HepG2 (cell line): ENCODE data around the gene REEP6. TPM values are rescaled to one million over a fixed set of nuclear protein-coding genes. Genes with fewer than 3 reads are reported as not detected.

Source experiments
- EEA1 ChIP-seq: sonication (generic); formaldehyde crosslinking; IDR thresholded peaks from 2 replicates; pipeline ENCODE4 v1.5.1; 2020; ENCODE audit warnings: mild to moderate bottlenecking, missing genetic modification reagents, borderline replicate concordance
- EP300 ChIP-seq, 3 experiments: sonication (generic) in 1 of 3; formaldehyde crosslinking in 1 of 3; IDR thresholded peaks; 2 replicates each; pipeline versions ENCODE4 v1.5.1 to v1.6.1; 2011 to 2020; ENCODE audit warnings: low read depth in 2 of 3, low read length in 2 of 3, borderline replicate concordance in 1 of 3, improper control_type of control experiment in 1 of 3, mild to moderate bottlenecking in 1 of 3, missing genetic modification reagents in 1 of 3, moderate library complexity in 1 of 3
- GZF1 ChIP-seq: sonication (generic); formaldehyde crosslinking; IDR thresholded peaks from 2 replicates; pipeline ENCODE4 v1.5.1; 2020; ENCODE audit warnings: mild to moderate bottlenecking, missing genetic modification reagents
- HDAC6 ChIP-seq: fragments of 200-600 bp; sonication (generic); IDR thresholded peaks from 2 replicates; pipeline ENCODE4 v1.7.0; 2017; ENCODE audit warnings: mild to moderate bottlenecking, antibody characterized with exemption, low read length, low read depth
- HNRNPK ChIP-seq: fragments of 200-400 bp; formaldehyde crosslinking; IDR thresholded peaks from 2 replicates; pipeline ENCODE4 v1.6.1; 2018; ENCODE audit warnings: low read length, low read depth, moderate library complexity, mild to moderate bottlenecking; ENCODE audit not compliant: poor library complexity, severe bottlenecking
- HOXA9 ChIP-seq: sonication (generic); formaldehyde crosslinking; IDR thresholded peaks from 2 replicates; pipeline ENCODE4 v1.8.1; 2022; ENCODE audit warnings: missing genetic modification reagents, mild to moderate bottlenecking, moderate library complexity, borderline replicate concordance
- HOXD1 ChIP-seq: sonication (generic); formaldehyde crosslinking; IDR thresholded peaks from 2 replicates; pipeline ENCODE4 v1.5.0; 2020; ENCODE audit warnings: missing genetic modification reagents
- JDP2 ChIP-seq: sonication (generic); formaldehyde crosslinking; IDR thresholded peaks from 2 replicates; pipeline ENCODE4 v1.8.1; 2022; ENCODE audit warnings: missing genetic modification reagents, borderline replicate concordance
- KDM4B ChIP-seq: sonication (generic); formaldehyde crosslinking; IDR thresholded peaks from 2 replicates; pipeline ENCODE4 v1.4.0; 2020; ENCODE audit warnings: missing genetic modification reagents
- KMT2B ChIP-seq: IDR thresholded peaks from 2 replicates; pipeline ENCODE4 v1.6.1; 2016; ENCODE audit warnings: missing genetic modification reagents, missing compliant biosample characterization
- MAZ ChIP-seq, 2 experiments: sonication (generic) in 1 of 2; formaldehyde crosslinking in 1 of 2; IDR thresholded peaks; 2 replicates each; pipeline versions ENCODE4 v1.5.0 to v1.6.1; 2012 to 2020; ENCODE audit warnings: low read depth in 2 of 2, mild to moderate bottlenecking in 2 of 2, borderline replicate concordance in 1 of 2, improper control_type of control experiment in 1 of 2, low read length in 1 of 2, missing genetic modification reagents in 1 of 2, moderate library complexity in 1 of 2
- RAD21 ChIP-seq: fragments of 450-650 bp; formaldehyde crosslinking; IDR thresholded peaks from 2 replicates; pipeline ENCODE4 v1.5.0; 2020; ENCODE audit warnings: mild to moderate bottlenecking
- SATB2 ChIP-seq: sonication (generic); formaldehyde crosslinking; IDR thresholded peaks from 2 replicates; pipeline ENCODE4 v1.5.0; 2020; ENCODE audit warnings: missing genetic modification reagents
- SNRNP70 ChIP-seq: fragments of 200-400 bp; formaldehyde crosslinking; IDR thresholded peaks from 2 replicates; pipeline ENCODE4 v1.6.1; 2017; ENCODE audit warnings: mild to moderate bottlenecking, low read depth, low read length, moderate library complexity
- SPEN ChIP-seq: sonication (generic); formaldehyde crosslinking; IDR thresholded peaks from 2 replicates; pipeline ENCODE4 v1.5.1; 2020; ENCODE audit warnings: low read depth, mild to moderate bottlenecking, missing genetic modification reagents
- SRSF4 ChIP-seq: fragments of 200-400 bp; formaldehyde crosslinking; IDR thresholded peaks from one replicate; pipeline ENCODE4 v1.6.1; 2018; ENCODE audit warnings: mild to moderate bottlenecking, low read depth, low read length, moderate library complexity; ENCODE audit not compliant: poor library complexity, severe bottlenecking
- TBL1XR1 ChIP-seq: fragments of 150-350 bp; IDR thresholded peaks from 2 replicates; pipeline ENCODE4 v1.6.1; 2014; ENCODE audit warnings: borderline replicate concordance, low read length; ENCODE audit not compliant: partially characterized antibody
- ZBTB21 ChIP-seq: sonication (generic); formaldehyde crosslinking; IDR thresholded peaks from 2 replicates; pipeline ENCODE4 v1.4.0; 2020; ENCODE audit warnings: missing genetic modification reagents
- ZFYVE20 ChIP-seq: sonication (generic); formaldehyde crosslinking; IDR thresholded peaks from 2 replicates; pipeline ENCODE4 v1.8.0; 2023; ENCODE audit warnings: low read depth, mild to moderate bottlenecking, moderate library complexity, missing genetic modification reagents, borderline replicate concordance
- ZNF501 ChIP-seq: sonication (generic); formaldehyde crosslinking; IDR thresholded peaks from 2 replicates; pipeline ENCODE4 v1.5.1; 2020; ENCODE audit warnings: mild to moderate bottlenecking, moderate library complexity, missing genetic modification reagents
- ZNF713 ChIP-seq: sonication (generic); formaldehyde crosslinking; IDR thresholded peaks from 2 replicates; pipeline ENCODE4 v1.4.0; 2020; ENCODE audit warnings: mild to moderate bottlenecking, missing genetic modification reagents
- ZNF850 ChIP-seq: sonication (generic); formaldehyde crosslinking; conservative IDR thresholded peaks from 2 replicates; pipeline ENCODE4 v1.9.0; 2021; ENCODE audit warnings: mild to moderate bottlenecking, missing genetic modification reagents
- polyA plus RNA-seq, 8 experiments: library from polyadenylated mRNA; depleted of rRNA in 3 of 8; stranded (reverse) in 7 of 8; unstranded in 1 of 8; fragments of >200 nt; fragmentation: Illumina TruSeq in 4 of 8; extraction: Trizol in 4 of 8; gene quantifications; 2 replicates each; pipeline versions ENCODE4 v1.2.1 to v1.2.3, GENCODE V29; 2011 to 2016; ENCODE audit warnings: low read depth in 4 of 8, missing spikeins in 1 of 8, mixed read lengths in 1 of 8; ENCODE audit not compliant: insufficient read depth in 1 of 8
- total RNA-seq, 5 experiments: library from RNA; depleted of rRNA; stranded (reverse); fragments of >200 nt; fragmentation: Illumina TruSeq; extraction: Trizol; gene quantifications; 2 replicates each; pipeline ENCODE4 v1.2.3, GENCODE V29; 2016; ENCODE audit warnings: low read depth in 1 of 5
- TF ChIP-seq, protein P1 (sequence below): sonication (generic); formaldehyde crosslinking; IDR thresholded peaks from 2 replicates; pipeline ENCODE4 v1.5.0; 2020; ENCODE audit warnings: mild to moderate bottlenecking, missing genetic modification reagents
- TF ChIP-seq, protein P2 (sequence below): sonication (generic); formaldehyde crosslinking; IDR thresholded peaks from 2 replicates; pipeline ENCODE4 v1.4.0; 2020; ENCODE audit warnings: missing genetic modification reagents, borderline replicate concordance

The REEP6 gene
- total and polyA plus RNA-seq, 2 of the 13 experiments (the other 11 are each of a cell fraction or from before 2014, with no cell fraction given) = 10.0 to 28.8 TPM

DNA sequence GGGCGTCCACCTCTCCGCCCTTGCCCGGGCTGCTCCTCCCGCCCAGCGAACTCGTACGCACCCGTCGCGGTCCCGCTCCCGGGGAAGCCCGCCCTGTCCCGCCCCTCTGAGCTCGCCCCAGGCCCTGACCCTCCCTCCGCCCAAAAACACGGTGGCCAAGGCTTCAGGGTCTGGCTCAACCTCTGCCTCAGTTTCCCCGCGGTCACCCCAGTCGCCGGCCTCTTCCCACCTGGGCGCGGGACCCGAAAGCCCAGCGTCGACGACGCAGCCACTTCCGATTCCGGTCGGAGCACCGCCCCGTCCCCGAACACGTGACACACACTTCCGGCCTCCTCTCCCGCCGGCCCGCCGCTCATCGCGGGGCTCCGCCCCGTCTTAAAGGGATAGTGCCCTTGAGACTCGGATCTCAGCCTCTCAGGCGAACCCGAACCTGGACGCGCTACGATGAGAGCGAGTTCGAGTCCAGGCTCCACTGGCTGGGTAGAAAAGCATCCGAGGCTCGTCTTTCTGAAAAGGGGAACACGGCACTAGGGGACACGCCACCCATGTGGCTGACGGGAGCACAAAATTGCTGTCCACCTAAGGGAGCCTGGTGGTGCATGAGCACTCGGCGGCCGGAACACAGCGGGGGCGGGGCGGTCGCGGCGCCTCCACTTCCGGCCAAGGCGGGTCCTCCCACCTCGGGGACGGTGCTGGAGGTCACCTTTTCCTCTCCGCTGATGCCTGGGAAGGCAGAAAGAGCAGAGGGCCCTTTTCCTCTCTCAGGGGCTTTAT lies 11.9 kb upstream of the REEP6 start, which contains the start of gene C19orf25 (continued):
- TF ChIP-seq HDAC6 (no peak), HOXA9 (CRISPR knock-in tag) (no peak), SPEN (CRISPR knock-in tag) (peak; percentile 74), ZBTB21 (no peak), RAD21 (CRISPR knock-in tag) (peak; percentile 60), ZNF713 (CRISPR knock-in tag) (no peak; the same call in 1 of the 2 replicates), EP300 (IDR thresholded peaks at IDR 0.05; ENCODE audit: low read depth in 2 of 2, low read length in 2 of 2) (no peak), EP300 (CRISPR knock-in tag; IDR thresholded peaks at IDR 0.05; ENCODE audit: borderline replicate concordance) (no peak), ZNF501 (peak; percentile 84), SATB2 (CRISPR knock-in tag) (no peak), JDP2 (CRISPR knock-in tag) (no peak), TBL1XR1 (peak; percentile 24), KDM4B (CRISPR knock-in tag) (no peak), HNRNPK (no peak), SNRNP70 (no peak), ZNF850 (0 out of 2 replicates have a peak, but pooled peaks have one; percentile 74), ZFYVE20 (CRISPR knock-in tag) (no peak), MAZ (IDR thresholded peaks at IDR 0.05; ENCODE audit: borderline replicate concordance, low read depth, low read length) (no peak), MAZ (CRISPR knock-in tag; IDR thresholded peaks at IDR 0.05; ENCODE audit: low read depth) (peak; percentile 26; the same call in 1 of the 2 replicates), EEA1 (CRISPR knock-in tag) (peak; percentile 53; the same call in 1 of the 2 replicates), SRSF4 (no peak), KMT2B (peak; percentile 74), GZF1 (0 out of 2 replicates have a peak, but pooled peaks have one; percentile 32), HOXD1 (no peak; the same call in 1 of the 2 replicates)
- TF ChIP-seq, protein P1, sequence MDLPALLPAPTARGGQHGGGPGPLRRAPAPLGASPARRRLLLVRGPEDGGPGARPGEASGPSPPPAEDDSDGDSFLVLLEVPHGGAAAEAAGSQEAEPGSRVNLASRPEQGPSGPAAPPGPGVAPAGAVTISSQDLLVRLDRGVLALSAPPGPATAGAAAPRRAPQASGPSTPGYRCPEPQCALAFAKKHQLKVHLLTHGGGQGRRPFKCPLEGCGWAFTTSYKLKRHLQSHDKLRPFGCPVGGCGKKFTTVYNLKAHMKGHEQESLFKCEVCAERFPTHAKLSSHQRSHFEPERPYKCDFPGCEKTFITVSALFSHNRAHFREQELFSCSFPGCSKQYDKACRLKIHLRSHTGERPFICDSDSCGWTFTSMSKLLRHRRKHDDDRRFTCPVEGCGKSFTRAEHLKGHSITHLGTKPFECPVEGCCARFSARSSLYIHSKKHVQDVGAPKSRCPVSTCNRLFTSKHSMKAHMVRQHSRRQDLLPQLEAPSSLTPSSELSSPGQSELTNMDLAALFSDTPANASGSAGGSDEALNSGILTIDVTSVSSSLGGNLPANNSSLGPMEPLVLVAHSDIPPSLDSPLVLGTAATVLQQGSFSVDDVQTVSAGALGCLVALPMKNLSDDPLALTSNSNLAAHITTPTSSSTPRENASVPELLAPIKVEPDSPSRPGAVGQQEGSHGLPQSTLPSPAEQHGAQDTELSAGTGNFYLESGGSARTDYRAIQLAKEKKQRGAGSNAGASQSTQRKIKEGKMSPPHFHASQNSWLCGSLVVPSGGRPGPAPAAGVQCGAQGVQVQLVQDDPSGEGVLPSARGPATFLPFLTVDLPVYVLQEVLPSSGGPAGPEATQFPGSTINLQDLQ = no peak
- TF ChIP-seq, protein P2, sequence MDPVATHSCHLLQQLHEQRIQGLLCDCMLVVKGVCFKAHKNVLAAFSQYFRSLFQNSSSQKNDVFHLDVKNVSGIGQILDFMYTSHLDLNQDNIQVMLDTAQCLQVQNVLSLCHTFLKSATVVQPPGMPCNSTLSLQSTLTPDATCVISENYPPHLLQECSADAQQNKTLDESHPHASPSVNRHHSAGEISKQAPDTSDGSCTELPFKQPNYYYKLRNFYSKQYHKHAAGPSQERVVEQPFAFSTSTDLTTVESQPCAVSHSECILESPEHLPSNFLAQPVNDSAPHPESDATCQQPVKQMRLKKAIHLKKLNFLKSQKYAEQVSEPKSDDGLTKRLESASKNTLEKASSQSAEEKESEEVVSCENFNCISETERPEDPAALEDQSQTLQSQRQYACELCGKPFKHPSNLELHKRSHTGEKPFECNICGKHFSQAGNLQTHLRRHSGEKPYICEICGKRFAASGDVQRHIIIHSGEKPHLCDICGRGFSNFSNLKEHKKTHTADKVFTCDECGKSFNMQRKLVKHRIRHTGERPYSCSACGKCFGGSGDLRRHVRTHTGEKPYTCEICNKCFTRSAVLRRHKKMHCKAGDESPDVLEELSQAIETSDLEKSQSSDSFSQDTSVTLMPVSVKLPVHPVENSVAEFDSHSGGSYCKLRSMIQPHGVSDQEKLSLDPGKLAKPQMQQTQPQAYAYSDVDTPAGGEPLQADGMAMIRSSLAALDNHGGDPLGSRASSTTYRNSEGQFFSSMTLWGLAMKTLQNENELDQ (CRISPR knock-in tag) = no peak
